H1 (cell line): ENCODE data around the gene CDK5RAP3. TPM values are rescaled to one million over a fixed set of nuclear protein-coding genes. Genes with fewer than 3 reads are reported as not detected.

Experiments
- CTCF ChIA-PET: fragments of 300-600 bp; sonication (Branson Sonifier 250); formaldehyde crosslinking; loops from one replicate; lab custom pipeline; 2021; ENCODE audit not compliant: partially characterized antibody; lab: Charles Lee
- POLR2A ChIA-PET: fragments of 300-600 bp; sonication (Branson Sonifier 250); formaldehyde crosslinking; loops from one replicate; lab custom pipeline; 2021; ENCODE audit warnings: inconsistent platforms; ENCODE audit not compliant: partially characterized antibody; lab: Charles Lee
- DNase-seq, 2 experiments: peaks; one replicate each; pipeline versions ENCODE4 v3.0.0 to v3.0.0-alpha.2; 2010 to 2022; ENCODE audit warnings: low spot score in 2 of 2, low read depth in 1 of 2, mixed read lengths in 1 of 2
- FAIRE-seq: peaks from 2 replicates; lab custom pipeline; 2011; peaks lifted over from hg19 to GRCh38; lab: Jason Lieb, UNC
- H2AFZ ChIP-seq: 2 replicates; pipeline ENCODE4 v1.8.1; 2012; ENCODE audit warnings: low read length, inconsistent platforms
- H2AK5ac ChIP-seq: 2 replicates; pipeline ENCODE4 v1.6.1; 2013; ENCODE audit warnings: low read depth, low read length
- H2BK120ac ChIP-seq: replicated peaks from 2 replicates; pipeline ENCODE3; 2013; ENCODE audit warnings: low read depth, low read length, inconsistent platforms
- H2BK12ac ChIP-seq: 2 replicates; pipeline ENCODE4 v1.6.1; 2013; ENCODE audit warnings: low read depth, low read length
- H2BK15ac ChIP-seq: 2 replicates; pipeline ENCODE4 v1.6.1; 2013; ENCODE audit warnings: low read length
- H2BK20ac ChIP-seq: 2 replicates; pipeline ENCODE4 v1.6.1; 2013; ENCODE audit warnings: low read length
- H2BK5ac ChIP-seq: 2 replicates; pipeline ENCODE4 v1.6.1; 2013; ENCODE audit warnings: low read depth, low read length
- H3K14ac ChIP-seq: 2 replicates; pipeline ENCODE4 v1.6.1; 2013; ENCODE audit warnings: inconsistent platforms; ENCODE audit not compliant: insufficient read length
- H3K18ac ChIP-seq: 2 replicates; pipeline ENCODE4 v1.6.1; 2013; ENCODE audit warnings: low read length; ENCODE audit errors: extremely low read depth
- H3K23ac ChIP-seq: 2 replicates; pipeline ENCODE4 v1.6.1; 2013; ENCODE audit warnings: inconsistent platforms; ENCODE audit not compliant: insufficient read length
- H3K23me2 ChIP-seq: 2 replicates; pipeline ENCODE4 v1.6.1; 2013; ENCODE audit warnings: low read depth, low read length
- H3K27ac ChIP-seq: 2 replicates; pipeline ENCODE4 v1.6.1; 2011; ENCODE audit warnings: low read depth, low read length, inconsistent platforms
- H3K27me3 ChIP-seq, 4 experiments: replicated peaks in 1 of 4; 1 replicate in 1 of 4; 2 replicates in 3 of 4; pipeline versions ENCODE4 v1.6.1 to v1.8.1; 2011 to 2013; ENCODE audit warnings: low read length in 3 of 4, mild to moderate bottlenecking in 3 of 4, inconsistent platforms in 2 of 4, mixed read lengths in 2 of 4, moderate library complexity in 1 of 4; ENCODE audit not compliant: control insufficient read depth in 3 of 4, insufficient read depth in 3 of 4; ENCODE audit errors: extremely low read depth in 1 of 4
- H3K36me3 ChIP-seq, 4 experiments: 2 replicates each; pipeline versions ENCODE4 v1.6.1 to v1.8.1; 2011 to 2013; ENCODE audit warnings: mild to moderate bottlenecking in 4 of 4, low read length in 3 of 4, moderate library complexity in 2 of 4, control low read depth in 1 of 4, inconsistent platforms in 1 of 4; ENCODE audit not compliant: insufficient read depth in 4 of 4, control insufficient read depth in 2 of 4
- H3K4ac ChIP-seq: replicated peaks from 2 replicates; pipeline ENCODE3; 2013; ENCODE audit warnings: low read length, low read depth, mixed read lengths, inconsistent platforms; ENCODE audit not compliant: insufficient read length
- H3K4me1 ChIP-seq, 4 experiments: replicated peaks in 1 of 4; 1 replicate in 1 of 4; 2 replicates in 3 of 4; pipeline versions ENCODE4 v1.6.1 to v1.8.1; 2011 to 2013; ENCODE audit warnings: low read length in 3 of 4, inconsistent platforms in 2 of 4, mixed read lengths in 1 of 4; ENCODE audit not compliant: insufficient read depth in 4 of 4, control insufficient read depth in 3 of 4
- H3K4me2 ChIP-seq, 2 experiments: 2 replicates each; pipeline versions ENCODE4 v1.6.1 to v1.8.1; 2011 to 2013; ENCODE audit warnings: low read depth in 2 of 2, low read length in 2 of 2, control low read depth in 1 of 2, inconsistent platforms in 1 of 2, mild to moderate bottlenecking in 1 of 2; ENCODE audit not compliant: insufficient read depth in 1 of 2
- H3K4me3 ChIP-seq, 4 experiments: fragments of 200-600, 300-600 bp in 1 of 4; sonication (generic), shearing (Covaris generic), sonication (Bioruptor Twin) in 1 of 4; 2 replicates each; pipeline versions ENCODE4 v1.5.1 to v1.8.1; 2011 to 2016; ENCODE audit warnings: low read length in 4 of 4, low read depth in 3 of 4, control low read depth in 2 of 4, inconsistent platforms in 2 of 4, mild to moderate bottlenecking in 2 of 4, mixed read lengths in 1 of 4, moderate library complexity in 1 of 4; ENCODE audit not compliant: insufficient read depth in 2 of 4; ENCODE audit errors: extremely low read depth in 1 of 4
- H3K56ac ChIP-seq: replicated peaks from 2 replicates; pipeline ENCODE3; 2013; ENCODE audit warnings: low read depth, mild to moderate bottlenecking, mixed read lengths, low read length, inconsistent platforms; ENCODE audit not compliant: insufficient read length
- H3K79me1 ChIP-seq: 2 replicates; pipeline ENCODE4 v1.6.1; 2013; ENCODE audit warnings: low read depth, low read length, control low read depth
- H3K79me2 ChIP-seq, 2 experiments: 2 replicates each; pipeline versions ENCODE4 v1.6.1 to v1.8.1; 2012 to 2013; ENCODE audit warnings: low read length in 2 of 2, mild to moderate bottlenecking in 2 of 2, inconsistent platforms in 1 of 2; ENCODE audit not compliant: insufficient read depth in 2 of 2, control insufficient read depth in 1 of 2
- H3K9ac ChIP-seq, 4 experiments: replicated peaks in 1 of 4; 1 replicate in 1 of 4; 2 replicates in 3 of 4; pipeline versions ENCODE4 v1.6.1 to v1.8.1; 2011 to 2013; ENCODE audit warnings: low read depth in 3 of 4, low read length in 3 of 4, control low read depth in 2 of 4, mild to moderate bottlenecking in 2 of 4, moderate library complexity in 2 of 4, inconsistent platforms in 1 of 4; ENCODE audit errors: extremely low read depth in 1 of 4
- H3K9me3 ChIP-seq, 2 experiments: 2 replicates each; pipeline versions ENCODE4 v1.6.1 to v1.8.1; 2012 to 2013; ENCODE audit warnings: mild to moderate bottlenecking in 2 of 2, moderate library complexity in 2 of 2, control low read depth in 1 of 2, inconsistent platforms in 1 of 2, low read depth in 1 of 2, low read length in 1 of 2, mixed read lengths in 1 of 2; ENCODE audit not compliant: insufficient read depth in 2 of 2
- H4K20me1 ChIP-seq, 2 experiments: replicated peaks in 1 of 2; 2 replicates each; pipeline versions ENCODE3 to v1.8.1; 2011 to 2013; ENCODE audit warnings: inconsistent platforms in 2 of 2, low read length in 2 of 2, mild to moderate bottlenecking in 1 of 2; ENCODE audit not compliant: insufficient read depth in 2 of 2, control insufficient read depth in 1 of 2
- H4K5ac ChIP-seq: 2 replicates; pipeline ENCODE4 v1.6.1; 2013; ENCODE audit warnings: low read length, low read depth, mixed read lengths, inconsistent platforms; ENCODE audit not compliant: insufficient read length
- H4K8ac ChIP-seq: 2 replicates; pipeline ENCODE4 v1.8.0; 2013; ENCODE audit warnings: mild to moderate bottlenecking, moderate library complexity, low read length, inconsistent platforms; ENCODE audit not compliant: insufficient read depth; ENCODE audit errors: extremely low read depth
- H4K91ac ChIP-seq: replicated peaks from 2 replicates; pipeline ENCODE3; 2013; ENCODE audit warnings: low read length, mixed read lengths, inconsistent platforms; ENCODE audit not compliant: insufficient read length
- CHD1 ChIP-seq: IDR thresholded peaks from 2 replicates; pipeline ENCODE4 v1.6.1; 2012; ENCODE audit warnings: low read depth, low read length, improper control_type of control experiment
- CREB1 ChIP-seq: IDR thresholded peaks from 2 replicates; pipeline ENCODE4 v1.6.1; 2012; ENCODE audit warnings: inconsistent platforms
- CTBP2 ChIP-seq: IDR thresholded peaks from 2 replicates; pipeline ENCODE4 v1.7.0; 2011; ENCODE audit warnings: borderline replicate concordance, mild to moderate bottlenecking, moderate library complexity, mixed read lengths, low read length; ENCODE audit not compliant: insufficient read depth, insufficient read length
- HDAC2 ChIP-seq, 2 experiments: fragments of 300-600 bp in 1 of 2; sonication (generic) in 1 of 2; IDR thresholded peaks; 2 replicates each; pipeline ENCODE4 v1.6.1; 2011 to 2012; ENCODE audit warnings: low read depth in 2 of 2, low read length in 2 of 2, mild to moderate bottlenecking in 2 of 2, moderate library complexity in 2 of 2, borderline replicate concordance in 1 of 2, inconsistent platforms in 1 of 2
- KDM5A ChIP-seq: fragments of 200-600 bp; IDR thresholded peaks from 2 replicates; pipeline ENCODE4 v1.7.1; 2012; ENCODE audit warnings: mild to moderate bottlenecking, low read length, inconsistent platforms, mixed read lengths
- PHF8 ChIP-seq: fragments of 200-600 bp; sonication (generic); conservative IDR thresholded peaks from 2 replicates; pipeline ENCODE4 v1.7.1; 2012; ENCODE audit warnings: low read depth, mild to moderate bottlenecking, inconsistent platforms, low read length, moderate library complexity
- SIN3A ChIP-seq, 2 experiments: IDR thresholded peaks in 1 of 2; conservative IDR thresholded peaks in 1 of 2; 2 replicates each; pipeline ENCODE4 v1.6.1; 2011 to 2012; ENCODE audit warnings: low read length in 2 of 2, improper control_type of control experiment in 1 of 2, low read depth in 1 of 2, mild to moderate bottlenecking in 1 of 2
- SIRT6 ChIP-seq: IDR thresholded peaks from one replicate; pipeline ENCODE4 v1.7.1; 2012; ENCODE audit warnings: low read length, inconsistent platforms
- SUZ12 ChIP-seq: fragments of 200-600 bp; sonication (generic); IDR thresholded peaks from 2 replicates; pipeline ENCODE4 v1.6.1; 2012; ENCODE audit warnings: mild to moderate bottlenecking, inconsistent platforms, low read length, moderate library complexity, mixed read lengths
- TAF1 ChIP-seq: IDR thresholded peaks from 2 replicates; pipeline ENCODE4 v1.6.1; 2011; ENCODE audit warnings: mild to moderate bottlenecking, low read depth, low read length
- TCF12 ChIP-seq: IDR thresholded peaks from 2 replicates; pipeline ENCODE4 v1.6.1; 2011; ENCODE audit warnings: low read depth, mild to moderate bottlenecking, low read length
- USF2 ChIP-seq: IDR thresholded peaks from 2 replicates; pipeline ENCODE4 v1.6.1; 2011; ENCODE audit warnings: low read length, improper control_type of control experiment
- WGBS, 2 experiments: shearing (Covaris generic) in 1 of 2; methylation state at CpG; one replicate each; pipeline versions ENCODE4 v1.1.6 to v1.1.7; 2013 to 2015; ENCODE audit warnings: low lambda C conversion rate in 2 of 2, mixed read lengths in 2 of 2, inconsistent platforms in 1 of 2, low coverage in 1 of 2, missing lambda C conversion rate in 1 of 2; ENCODE audit not compliant: insufficient replicate concordance in 2 of 2, insufficient coverage in 1 of 2, insufficient read length in 1 of 2; ENCODE audit errors: extremely low coverage in 1 of 2, missing lambda C conversion rate in 1 of 2; 5-methylcytosine and 5-hydroxymethylcytosine counted together
- polyA plus RNA-seq, 7 experiments: library from polyadenylated mRNA; depleted of rRNA in 3 of 7; stranded (reverse) in 5 of 7; unstranded in 2 of 7; fragments of >200 nt in 5 of 7; fragments of 200-250 nt in 2 of 7; gene quantifications; 1 replicate in 5 of 7; 2 replicates in 1 of 7; 4 replicates in 1 of 7; pipeline versions ENCODE4 v1.2.1 to v1.2.3, GENCODE V29; 2011 to 2013; ENCODE audit warnings: missing spikeins in 2 of 7, mixed read lengths in 2 of 7
- total RNA-seq: library from RNA; stranded (reverse); fragmentation: NEBNext Ultra II Directional; extraction: Animal tissue kit (Norgen Biotek cat#: 25700); gene quantifications from 2 replicates; pipeline ENCODE4 v1.2.1, GENCODE V29; 2021
- TF ChIP-seq, protein P1 (sequence below): IDR thresholded peaks from 2 replicates; pipeline ENCODE4 v1.6.1; 2012; ENCODE audit warnings: inconsistent platforms

Gene CDK5RAP3
- total and polyA plus RNA-seq, 2 of the 8 experiments (the other 6 are each of a cell fraction or from before 2014, with no cell fraction given), result 88.2 to 93.2 TPM

DNA sequence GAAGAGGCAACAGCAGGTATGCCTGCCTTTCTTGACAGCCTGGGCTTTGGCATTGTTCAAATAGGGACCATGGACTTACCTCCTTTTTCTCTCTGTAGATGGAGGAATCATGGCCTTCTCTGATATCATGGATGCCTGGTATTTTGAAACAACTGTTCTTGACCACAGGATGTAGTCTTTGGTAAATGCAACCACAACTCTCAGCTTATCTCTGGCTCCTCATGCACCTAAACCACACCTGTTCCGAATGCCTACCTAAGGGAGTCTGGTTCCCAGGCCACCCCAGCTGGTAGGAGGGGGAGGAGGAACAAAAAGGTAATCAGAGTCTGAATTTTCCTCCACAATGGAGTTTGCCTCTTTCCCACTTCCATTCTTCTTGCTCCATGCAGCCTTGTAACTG is 18.8 kb downstream of the CDK5RAP3 start:
- no peak overlapping the region for H4K8ac ChIP-seq
- no peak overlapping the region for H3K4me2 ChIP-seq
- 89% methylated on average over 1 of the region's 1 CpG; no CpG with 5 or more reads in 1 of the 2 experiments for WGBS, 2 experiments
- no peaks in the 10 kb centered on the region for H4K20me1 ChIP-seq
- no peak overlapping the region for H3K4me3 ChIP-seq
- FAIRE-seq (no peak), DNase-seq (no peak)
- H4K5ac ChIP-seq, result no peak overlapping the region
- H2BK12ac ChIP-seq, result no peak overlapping the region
- no peak overlapping the region for H2BK20ac ChIP-seq
- H3K14ac ChIP-seq, result no peak overlapping the region
- no peaks in the 10 kb centered on the region for H3K27me3 ChIP-seq
- no peak overlapping the region for H2AFZ ChIP-seq
- H3K23me2 ChIP-seq, result no peaks in the 10 kb centered on the region
- H3K9me3 ChIP-seq, result no peaks in the 10 kb centered on the region
- ChIA-PET POLR2A (interaction anchor here (1.1 to 4.3 kb wide), 3 partner anchors 13 to 88 kb away, joined by 3 to 19 read pairs (median 3); no protein-coding TSS in a partner anchor), CTCF (interaction anchor here (0.5 to 27.1 kb wide), 9 partner anchors 9 to 78 kb away, joined by 3 to 698 read pairs (median 12); partner anchors contain the start of gene CDK5RAP3)
- H3K27ac ChIP-seq, result no peak overlapping the region
- H2BK5ac ChIP-seq, result no peak overlapping the region
- H3K18ac ChIP-seq, result no peak overlapping the region
- no peak overlapping the region for H2BK15ac ChIP-seq
- peaks cover 16 to 27% (median 23%) of the 10 kb centered on the region in 4 experiments for H3K4me1 ChIP-seq
- peaks cover 0 to 4% (median 0%) of the 10 kb centered on the region in 4 experiments; a peak in 1 of 8 replicates for H3K36me3 ChIP-seq
- no peak overlapping the region for H3K56ac ChIP-seq
- no peak overlapping the region for H3K4ac ChIP-seq
- no peaks in the 10 kb centered on the region for H3K79me1 ChIP-seq
- H4K91ac ChIP-seq, result peak overlapping the region; percentile 22
- no peak overlapping the region for H2AK5ac ChIP-seq
- H2BK120ac ChIP-seq, result no peak overlapping the region
- no peaks in the 10 kb centered on the region for H3K79me2 ChIP-seq
- no peak overlapping the region; a peak in 1 of 7 replicates for H3K9ac ChIP-seq
- no peak overlapping the region for H3K23ac ChIP-seq
- no peak for TF ChIP-seq HDAC2 (IDR thresholded peaks at IDR 0.05; ENCODE audit: borderline replicate concordance in 1 of 2, low read depth in 2 of 2, low read length in 2 of 2)
- no peak for TF ChIP-seq TCF12
- TF ChIP-seq, protein P1, sequence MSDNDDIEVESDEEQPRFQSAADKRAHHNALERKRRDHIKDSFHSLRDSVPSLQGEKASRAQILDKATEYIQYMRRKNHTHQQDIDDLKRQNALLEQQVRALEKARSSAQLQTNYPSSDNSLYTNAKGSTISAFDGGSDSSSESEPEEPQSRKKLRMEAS, result no peak
- no peak for TF ChIP-seq SUZ12
- TF ChIP-seq PHF8, result no peak
- no peak for TF ChIP-seq CHD1
- no peak for TF ChIP-seq TAF1
- no peak for TF ChIP-seq KDM5A
- no peak for TF ChIP-seq CTBP2
- no peak for TF ChIP-seq CREB1
- no peak for TF ChIP-seq USF2
- TF ChIP-seq SIN3A (conservative IDR thresholded peaks at IDR 0.05 in 1 of 2, IDR thresholded peaks at IDR 0.05 in 1 of 2; ENCODE audit: low read depth in 1 of 2, low read length in 2 of 2), result no peak
- TF ChIP-seq SIRT6, result no peak
